NCI-H2196 (cell line): ENCODE data around the gene FURIN.
"Not testable (repeated sequence)": the region's sequence is repeated elsewhere in the genome, so short reads cannot be mapped to it uniquely, and the experiment has no call there.

Source experiments
- DNase-seq: peaks from one replicate; lab custom pipeline; 2025; ENCODE audit not compliant: unreplicated experiment; lab: John Stamatoyannopoulos, UW

Gene FURIN

DNA sequence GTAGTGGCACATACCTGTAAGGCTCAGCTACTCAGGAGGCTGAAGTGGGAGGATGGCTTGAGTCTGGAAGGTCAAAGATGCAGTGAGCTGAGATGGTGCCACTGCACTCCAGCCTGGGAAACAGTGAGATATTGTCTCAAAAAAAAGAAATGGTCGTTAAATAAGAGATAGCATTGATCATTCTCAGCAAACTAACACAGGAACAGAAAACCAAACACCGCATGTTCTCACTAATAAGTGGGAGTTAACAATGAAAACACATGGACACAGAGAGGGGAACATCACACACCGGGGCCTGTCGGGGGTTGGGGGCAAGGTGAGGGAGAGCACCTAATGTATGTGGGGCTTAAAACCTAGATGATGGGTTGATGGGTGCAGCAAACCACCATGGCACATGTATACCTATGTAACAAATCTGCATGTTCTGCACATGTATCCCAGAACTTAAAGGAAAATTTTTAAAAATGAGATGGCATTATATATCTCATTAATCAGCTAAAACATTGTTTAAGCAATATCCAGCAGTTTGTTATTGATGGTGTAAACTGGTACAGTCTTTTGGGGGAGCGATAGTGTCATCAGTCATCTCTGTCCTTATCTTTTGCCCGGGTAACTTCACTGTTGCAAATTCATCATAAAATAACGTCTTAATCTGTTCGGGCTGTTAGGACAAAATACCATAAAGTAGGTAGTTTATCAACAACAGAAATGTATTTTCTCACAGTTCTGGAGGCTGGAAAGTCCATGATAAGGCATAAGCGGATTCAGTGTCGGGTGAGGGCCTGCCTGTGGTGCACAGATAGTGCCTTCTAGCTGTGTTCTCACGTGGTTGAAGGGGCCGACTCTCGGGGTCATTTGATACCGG, 33.0 kb downstream of the FURIN start:
- DNase-seq = no peak

DNA sequence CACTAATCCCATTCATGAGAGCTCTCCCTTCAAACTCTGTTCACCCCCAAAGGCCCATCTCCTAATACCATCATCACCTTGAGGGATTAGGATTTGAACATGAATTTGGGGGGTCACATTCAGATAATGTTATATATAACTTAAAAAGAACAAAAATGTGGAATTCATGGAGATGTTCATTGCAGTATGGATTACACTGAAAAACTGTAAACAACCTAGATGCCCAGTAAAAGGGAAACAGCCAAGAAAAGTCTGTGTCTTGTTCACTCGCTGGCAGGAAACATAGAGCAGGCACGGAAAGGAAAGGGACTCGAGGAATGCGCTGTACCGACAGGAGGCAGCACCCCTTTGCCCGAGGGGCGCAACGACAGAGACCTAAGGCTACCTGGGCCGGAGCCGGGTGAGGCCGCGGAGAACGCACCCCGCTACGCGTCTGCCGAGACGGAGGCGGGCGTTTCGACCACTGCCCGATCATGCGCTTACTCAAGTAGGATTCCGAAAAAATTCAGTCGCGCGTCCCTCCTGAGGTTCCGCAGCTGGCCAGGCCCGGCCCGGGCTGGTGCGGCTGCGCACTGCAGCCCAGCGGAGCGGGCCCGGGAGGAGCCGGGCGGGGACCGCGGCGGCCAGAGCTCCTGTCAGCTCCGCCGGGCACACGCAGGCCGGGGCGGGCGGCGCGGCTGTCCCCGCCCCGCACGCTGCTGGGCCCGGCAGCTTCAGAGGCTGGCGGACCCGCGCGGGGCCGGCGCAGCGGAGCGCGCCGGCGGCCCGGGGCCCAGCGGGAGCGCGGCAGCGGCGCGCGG, 33.9 kb downstream of the FURIN start:
- DNase-seq = peak; percentile 58

DNA sequence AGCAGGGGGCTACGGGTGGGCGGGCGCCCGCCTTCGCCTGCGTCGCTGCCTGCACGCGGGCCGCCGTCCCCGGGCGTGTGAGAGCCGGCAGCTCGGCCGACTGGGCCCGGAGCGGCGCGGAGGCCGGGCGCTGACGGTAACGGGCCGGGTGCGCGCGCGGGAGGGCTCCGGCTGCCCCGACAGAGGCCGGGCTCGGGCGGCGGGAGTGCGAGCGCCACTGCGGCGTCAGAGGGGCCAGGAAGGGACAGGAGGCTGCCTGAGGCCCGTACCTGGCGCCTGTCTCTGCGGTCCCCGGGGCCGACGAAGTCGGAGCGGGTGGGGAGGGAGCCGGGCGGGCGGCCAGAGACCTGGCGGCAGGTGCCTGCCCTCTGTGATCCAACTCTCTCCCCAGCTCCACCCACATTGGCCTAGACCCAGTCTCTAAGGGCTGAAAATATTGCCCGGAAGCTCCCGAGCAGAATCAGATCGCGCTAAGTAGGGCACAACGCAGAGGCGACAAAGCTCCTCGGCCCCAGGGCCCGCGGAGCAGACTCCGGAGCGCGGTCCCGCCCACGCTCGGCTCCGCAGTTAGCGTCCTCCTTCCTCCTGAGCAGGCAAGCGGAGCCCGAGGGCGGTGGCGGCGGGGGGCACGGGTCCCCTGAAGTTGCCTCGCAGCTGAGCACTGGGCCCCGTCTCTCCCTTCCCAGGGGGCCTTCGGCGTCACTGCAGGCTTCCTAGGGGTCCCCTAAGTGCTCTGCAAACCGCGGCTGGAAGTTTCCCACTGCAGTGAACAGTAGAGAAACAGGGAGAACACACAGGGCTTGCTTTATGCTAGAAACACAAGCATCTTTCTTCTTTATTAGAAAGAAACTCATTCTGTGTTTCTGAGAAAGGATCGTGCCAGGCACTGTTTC, 34.7 kb downstream of the FURIN start, which contains the start of gene MAN2A2:
TSS of gene MAN2A2 (plus strand) at position 463 of the 893 bp plus-strand sequence. CDS start 906 bp downstream, outside the sequence.
- peak; percentile 51 for DNase-seq

DNA sequence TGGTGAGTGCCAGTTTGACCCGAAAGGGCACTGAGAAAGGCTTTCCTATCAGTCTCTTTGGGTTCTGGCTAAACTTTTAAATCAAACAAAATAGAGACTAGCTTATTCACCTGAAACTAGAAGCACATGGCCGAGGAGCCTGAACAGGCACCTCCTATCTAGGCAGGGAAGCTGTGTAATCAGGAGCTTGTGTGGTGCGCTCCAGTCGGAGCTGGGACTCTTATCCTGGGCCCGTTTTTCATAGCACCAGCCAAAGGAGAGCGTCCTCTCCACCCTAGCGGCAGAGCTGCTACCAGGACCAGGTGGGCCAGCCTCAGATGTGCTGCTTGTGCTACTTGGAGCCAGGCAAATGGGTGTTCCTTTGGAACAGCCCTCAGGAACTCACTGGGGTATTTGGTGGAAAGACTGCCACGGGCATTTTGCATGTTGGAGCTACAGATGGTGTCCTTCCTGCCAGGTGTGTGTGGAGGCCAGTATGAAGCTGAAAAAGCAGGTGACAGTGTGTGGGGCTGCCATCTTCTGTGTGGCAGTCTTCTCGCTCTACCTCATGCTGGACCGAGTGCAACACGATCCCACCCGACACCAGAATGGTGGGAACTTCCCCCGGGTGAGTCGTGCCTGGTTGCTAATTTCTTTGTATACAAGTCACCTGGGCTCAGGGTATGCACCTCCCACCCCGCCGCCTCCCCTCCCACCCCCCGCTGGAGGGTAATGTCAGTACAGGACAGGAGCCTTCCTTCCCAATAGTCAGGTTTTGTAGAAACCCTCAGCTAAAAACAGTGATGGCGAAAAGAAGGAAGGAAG, 35.5 kb downstream of the FURIN start:
- DNase-seq = no peak

DNA sequence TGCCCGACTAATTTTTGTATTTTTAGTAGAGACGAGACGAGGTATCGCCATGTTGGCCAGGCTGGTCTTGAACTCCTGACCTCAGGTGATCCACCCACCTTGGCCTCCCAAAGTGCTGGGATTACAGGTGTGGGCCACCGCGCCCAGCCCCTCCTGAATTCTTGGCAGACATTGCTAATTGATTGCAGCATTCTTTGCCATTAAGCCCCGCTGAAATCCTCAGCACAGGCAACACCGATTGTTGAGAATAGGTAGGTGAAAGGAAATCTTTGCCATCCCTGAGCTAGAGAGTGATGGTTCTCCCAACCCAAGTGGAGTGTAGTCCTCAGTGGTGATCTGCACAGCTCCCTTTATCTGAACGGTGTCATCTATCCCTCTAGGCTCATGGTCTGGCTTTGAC, 36.4 kb downstream of the FURIN start:
- DNase-seq = no peak

DNA sequence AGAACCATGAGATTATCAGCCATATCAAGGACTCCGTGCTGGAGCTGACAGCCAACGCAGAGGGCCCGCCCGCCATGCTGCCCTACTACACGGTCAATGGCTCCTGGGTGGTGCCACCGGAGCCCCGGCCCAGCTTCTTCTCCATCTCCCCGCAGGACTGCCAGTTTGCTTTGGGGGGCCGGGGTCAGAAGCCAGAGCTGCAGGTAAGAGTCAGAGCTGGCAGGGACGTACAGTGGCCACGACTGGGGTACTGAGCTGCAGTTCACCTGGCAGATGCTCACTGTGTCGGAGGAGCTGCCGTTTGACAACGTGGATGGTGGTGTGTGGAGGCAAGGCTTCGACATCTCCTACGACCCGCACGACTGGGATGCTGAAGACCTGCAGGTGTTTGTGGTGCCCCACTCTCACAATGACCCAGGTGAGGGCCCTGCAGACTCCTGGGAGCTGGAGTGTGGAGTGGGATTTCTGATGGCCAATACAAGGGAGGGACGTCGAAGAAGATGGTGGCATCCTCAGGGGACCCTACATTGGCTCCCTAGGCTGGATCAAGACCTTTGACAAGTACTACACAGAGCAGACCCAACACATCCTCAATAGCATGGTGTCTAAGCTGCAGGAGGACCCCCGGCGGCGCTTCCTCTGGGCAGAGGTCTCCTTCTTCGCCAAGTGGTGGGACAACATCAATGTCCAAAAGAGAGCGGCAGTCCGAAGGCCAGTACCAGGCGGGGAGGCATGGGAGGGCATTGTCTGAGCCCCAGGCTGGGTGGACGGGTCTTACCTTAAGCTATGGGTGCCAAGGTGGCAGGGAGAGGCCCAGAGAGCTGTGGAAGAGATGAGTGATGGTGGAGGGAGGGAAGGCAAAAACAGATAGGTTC, 37.2 kb downstream of the FURIN start:
- no peak for DNase-seq

DNA sequence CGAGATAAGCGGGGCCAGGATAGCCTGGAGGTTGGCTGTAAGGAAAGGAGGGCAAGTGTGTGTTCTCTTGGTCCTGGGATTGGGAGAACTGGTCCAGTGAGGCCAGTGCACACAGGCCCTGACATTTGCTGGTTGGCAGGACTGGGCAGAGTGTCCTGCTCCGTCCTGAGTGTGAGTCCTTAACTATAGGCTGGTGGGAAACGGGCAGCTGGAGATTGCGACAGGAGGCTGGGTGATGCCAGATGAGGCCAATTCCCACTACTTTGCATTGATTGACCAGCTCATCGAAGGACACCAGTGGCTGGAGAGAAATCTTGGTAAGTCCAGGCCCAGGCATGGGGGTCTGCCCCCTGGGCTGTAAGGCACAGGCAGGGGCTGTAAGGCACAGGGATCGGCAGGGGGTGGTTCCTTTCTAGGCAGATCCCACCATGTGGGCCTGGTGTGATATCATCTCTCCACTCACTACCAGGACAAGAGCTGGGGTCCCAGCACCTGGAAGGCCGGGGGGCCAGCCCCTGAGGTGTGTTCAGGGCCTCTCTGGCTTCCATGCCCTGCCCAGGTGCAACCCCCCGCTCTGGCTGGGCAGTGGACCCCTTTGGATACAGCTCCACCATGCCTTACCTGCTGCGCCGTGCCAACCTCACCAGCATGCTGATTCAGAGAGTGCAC, 37.9 kb downstream of the FURIN start:
- no peak for DNase-seq

DNA sequence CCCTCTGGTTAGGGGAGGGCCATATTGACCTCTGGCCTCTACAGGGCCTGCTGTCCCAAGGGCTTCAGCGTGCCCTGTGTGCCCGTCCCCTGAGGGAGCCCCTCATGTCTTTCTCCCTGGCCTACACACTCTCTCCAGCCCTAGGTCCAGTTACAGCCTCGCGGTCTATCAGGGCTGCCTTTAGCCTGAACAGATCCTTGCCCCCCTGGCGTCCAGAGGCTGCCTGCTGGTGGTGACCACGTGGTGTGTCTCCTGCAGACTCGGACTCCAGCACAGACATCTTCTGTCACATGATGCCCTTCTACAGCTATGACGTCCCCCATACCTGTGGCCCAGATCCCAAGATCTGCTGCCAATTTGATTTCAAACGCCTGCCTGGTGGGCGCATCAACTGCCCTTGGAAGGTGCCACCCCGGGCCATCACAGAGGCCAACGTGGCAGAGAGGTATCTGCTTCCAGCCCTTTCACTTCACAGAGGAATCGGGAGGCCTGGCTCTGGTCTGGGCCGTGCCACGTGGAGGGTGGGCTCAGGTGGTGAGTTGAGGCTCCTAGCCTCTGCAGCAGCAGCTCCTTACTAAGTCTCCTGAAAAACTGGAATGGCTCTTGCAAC, 38.8 kb downstream of the FURIN start:
- DNase-seq = no peak

DNA sequence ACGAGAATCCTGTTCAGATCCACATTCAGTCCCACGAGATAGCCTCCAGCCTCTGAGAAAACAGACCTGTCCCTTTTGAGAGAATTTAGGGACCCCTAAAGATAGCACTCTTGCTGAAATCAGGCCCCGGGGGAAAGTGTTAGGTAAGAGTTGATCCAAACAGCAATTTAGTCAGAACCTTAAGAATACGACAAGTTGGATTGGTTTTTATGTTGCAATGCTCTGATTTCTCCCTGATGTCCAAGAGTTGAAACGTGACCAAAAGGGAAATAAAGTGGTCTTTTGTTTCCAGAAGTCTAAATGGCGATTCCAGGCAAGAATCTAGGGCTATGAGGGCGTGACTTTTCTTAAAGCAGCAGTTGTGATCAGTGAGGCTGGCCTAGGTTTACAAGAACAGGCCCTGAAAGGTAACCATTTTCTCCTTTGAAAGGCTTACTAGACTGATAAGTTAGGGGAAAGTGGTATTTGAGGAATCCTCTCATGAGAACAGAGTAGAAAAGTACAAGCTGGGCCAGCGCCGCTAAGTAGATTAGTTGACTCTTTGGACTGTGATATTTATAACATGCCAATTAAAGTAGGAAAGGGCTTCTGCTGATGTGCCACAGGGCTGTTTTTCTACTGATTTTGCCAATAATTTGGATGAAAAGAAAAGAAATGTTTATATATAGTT, 39.6 kb downstream of the FURIN start:
- no peak for DNase-seq

DNA sequence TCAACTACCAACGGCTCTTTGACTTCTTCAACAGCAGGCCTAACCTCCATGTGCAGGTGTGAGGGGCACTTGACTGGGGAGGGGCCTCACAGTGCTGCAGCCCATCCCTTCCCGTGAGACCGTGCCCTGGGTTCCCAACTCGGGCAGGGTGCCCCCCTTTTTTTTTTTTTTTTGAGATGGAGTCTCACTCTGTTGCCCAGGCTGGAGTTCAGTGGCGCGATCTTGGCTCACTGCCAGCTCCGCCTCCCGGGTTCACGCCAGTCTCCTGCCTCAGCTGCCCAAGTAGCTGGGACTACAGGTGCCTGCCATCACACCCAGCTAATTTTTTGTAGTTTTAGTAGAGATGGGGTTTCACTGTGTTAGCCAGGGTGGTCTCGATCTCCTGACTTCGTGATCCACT, 41.1 kb downstream of the FURIN start:
- DNase-seq = not testable (repeated sequence)

DNA sequence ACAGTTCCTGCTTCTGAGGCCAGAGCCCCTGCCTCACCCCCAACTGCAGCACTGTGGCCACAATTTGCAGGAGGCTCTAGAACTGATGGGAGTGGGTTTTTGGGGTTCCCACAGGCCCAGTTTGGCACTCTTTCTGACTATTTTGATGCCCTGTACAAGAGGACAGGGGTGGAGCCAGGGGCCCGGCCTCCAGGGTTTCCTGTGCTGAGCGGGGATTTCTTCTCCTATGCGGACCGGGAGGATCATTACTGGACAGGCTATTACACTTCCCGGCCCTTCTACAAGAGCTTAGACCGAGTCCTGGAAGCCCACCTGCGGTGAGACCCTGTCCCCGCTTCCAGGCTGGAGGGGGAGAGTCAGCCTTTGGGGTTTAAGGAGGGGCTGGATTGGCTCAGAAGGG, 41.6 kb downstream of the FURIN start:
- no peak for DNase-seq

DNA sequence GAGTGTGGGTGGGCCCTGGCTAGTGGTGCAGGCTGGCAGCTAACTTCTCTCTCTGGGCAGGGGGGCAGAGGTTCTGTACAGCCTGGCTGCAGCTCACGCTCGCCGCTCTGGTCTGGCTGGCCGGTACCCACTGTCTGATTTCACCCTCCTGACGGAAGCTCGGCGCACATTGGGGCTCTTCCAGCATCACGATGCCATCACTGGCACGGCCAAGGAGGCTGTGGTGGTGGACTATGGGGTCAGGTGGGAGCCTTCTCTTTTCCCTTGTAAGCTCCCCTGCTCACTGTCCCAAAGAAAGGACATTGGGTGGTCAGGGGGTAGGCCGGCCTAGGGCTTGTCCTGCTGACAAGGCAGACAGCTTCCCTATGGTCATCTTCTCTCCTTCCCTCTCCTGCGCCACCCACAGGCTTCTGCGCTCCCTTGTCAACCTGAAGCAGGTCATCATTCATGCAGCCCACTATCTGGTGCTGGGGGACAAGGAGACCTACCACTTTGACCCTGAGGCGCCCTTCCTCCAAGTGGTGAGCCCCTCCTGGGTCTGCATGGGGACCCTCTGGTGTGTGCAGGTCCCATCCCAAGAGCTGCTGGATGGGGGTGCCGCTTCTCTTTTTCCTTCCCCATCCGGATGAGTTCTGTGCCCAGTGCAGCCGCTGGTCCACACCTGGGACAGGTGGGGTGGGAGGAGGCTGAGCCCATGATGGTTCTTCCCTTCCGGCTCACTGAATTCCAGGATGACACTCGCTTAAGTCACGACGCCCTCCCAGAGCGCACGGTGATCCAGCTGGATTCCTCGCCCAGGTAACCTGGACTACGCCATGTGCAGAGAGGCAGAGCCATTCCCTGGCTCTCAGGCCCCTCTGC, 42.3 kb downstream of the FURIN start:
- no peak for DNase-seq

DNA sequence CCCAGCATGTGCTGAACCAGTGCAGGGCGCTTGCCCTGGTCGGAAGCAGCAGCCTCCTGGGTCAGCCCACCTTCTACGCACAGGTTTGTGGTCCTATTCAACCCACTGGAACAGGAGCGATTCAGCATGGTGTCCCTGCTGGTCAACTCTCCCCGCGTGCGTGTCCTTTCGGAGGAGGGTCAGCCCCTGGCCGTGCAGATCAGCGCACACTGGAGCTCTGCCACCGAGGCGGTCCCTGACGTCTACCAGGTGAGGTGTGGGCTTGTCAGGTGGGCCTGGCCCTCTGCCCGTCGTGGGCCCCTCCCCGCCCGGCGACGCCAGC, 42.9 kb downstream of the FURIN start:
- DNase-seq = no peak

DNA sequence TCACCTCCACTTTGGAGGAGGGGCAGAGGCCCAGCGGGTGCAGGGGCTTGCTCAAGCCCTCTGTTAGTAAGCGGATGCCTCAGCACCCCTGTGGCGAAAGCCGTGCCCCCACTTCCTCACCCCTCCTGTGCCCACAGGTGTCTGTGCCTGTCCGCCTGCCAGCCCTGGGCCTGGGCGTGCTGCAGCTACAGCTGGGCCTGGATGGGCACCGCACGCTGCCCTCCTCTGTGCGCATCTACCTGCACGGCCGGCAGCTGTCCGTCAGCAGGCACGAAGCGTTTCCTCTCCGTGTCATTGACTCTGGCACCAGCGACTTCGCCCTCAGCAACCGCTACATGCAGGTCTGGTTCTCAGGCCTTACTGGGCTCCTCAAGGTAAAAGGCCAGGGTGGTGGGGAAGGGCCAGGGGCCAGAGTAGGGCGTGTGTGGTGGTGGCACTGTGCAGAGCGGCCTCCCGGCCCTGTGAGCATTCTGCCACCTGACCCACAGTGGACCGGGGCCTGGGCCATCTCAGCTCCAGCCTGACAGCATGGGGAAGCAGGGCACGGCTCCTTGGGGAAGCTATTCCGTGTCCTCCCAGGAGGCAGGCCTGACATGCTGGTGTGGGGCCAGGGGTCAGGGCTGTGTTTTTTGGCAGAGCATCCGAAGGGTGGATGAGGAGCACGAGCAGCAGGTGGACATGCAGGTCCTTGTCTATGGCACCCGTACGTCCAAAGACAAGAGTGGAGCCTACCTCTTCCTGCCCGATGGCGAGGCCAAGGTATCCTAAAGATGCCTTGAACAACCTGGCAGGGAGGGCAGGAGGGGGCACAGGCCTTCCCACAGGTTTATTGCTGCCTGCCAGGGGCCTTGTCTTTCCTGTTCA, 43.8 kb downstream of the FURIN start:
- DNase-seq = no peak

DNA sequence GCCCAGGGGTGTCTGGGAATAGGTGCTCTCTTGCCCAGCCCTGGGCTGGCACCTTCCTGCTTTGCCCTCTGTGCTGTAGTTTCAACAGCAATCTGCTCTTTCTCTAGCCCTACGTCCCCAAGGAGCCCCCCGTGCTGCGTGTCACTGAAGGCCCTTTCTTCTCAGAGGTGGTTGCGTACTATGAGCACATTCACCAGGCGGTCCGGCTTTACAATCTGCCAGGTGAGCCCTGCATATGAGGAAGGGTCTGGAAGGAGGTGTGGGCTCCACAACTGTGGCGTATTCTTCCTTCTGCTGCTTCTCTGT, 44.3 kb downstream of the FURIN start:
- DNase-seq = no peak

DNA sequence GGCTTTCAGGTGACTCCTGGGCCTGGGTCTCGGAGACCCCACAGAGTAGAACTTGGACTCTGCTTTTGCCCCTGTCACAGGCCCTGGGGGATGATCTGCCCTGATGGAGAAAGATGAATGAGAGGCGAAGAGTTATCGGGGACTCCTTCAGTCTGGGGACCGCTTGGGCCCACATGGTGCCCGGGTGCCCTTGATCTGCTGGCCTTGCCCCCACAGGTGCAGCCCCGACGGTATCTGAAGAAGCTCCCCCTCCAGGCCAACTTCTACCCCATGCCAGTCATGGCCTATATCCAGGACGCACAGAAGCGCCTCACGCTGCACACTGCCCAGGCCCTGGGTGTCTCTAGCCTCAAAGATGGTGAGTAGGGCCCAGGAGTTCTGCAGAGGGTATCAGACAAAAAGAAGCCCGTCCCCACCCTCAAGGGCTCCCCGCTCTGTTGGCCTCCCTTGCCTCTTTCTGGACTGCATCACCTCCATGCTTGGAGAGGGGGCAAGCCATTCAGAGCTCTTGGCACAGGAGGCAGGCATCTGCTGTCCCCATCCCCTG, 45.1 kb downstream of the FURIN start:
- no peak for DNase-seq
